A549 (cell line): ENCODE data around the gene HTRA3. TPM values are rescaled to one million over a fixed set of nuclear protein-coding genes. Genes with fewer than 3 reads are reported as not detected.

Source experiments
- ATAC-seq, 2 experiments: fragments of 200-7000 bp in 1 of 2; fragments of >200 bp in 1 of 2; cut with Nextera tagmentation in 1 of 2; cut with Tn5 transposase in 1 of 2; 3 replicates each; pipeline versions ENCODE4 v1.8.0 to v1.9.1; 2018 to 2020; ENCODE audit warnings: mild to moderate bottlenecking in 1 of 2, moderate library complexity in 1 of 2
- CTCF ChIA-PET: fragments of 300-600 bp; sonication (Branson Sonifier 250); formaldehyde crosslinking; extraction: SDS; loops from one replicate; lab custom pipeline; 2021; ENCODE audit warnings: antibody characterized with exemption, inconsistent platforms; lab: Yijun Ruan, JAX
- POLR2A ChIA-PET: fragments of 350-600 bp; formaldehyde crosslinking; extraction: SDS; loops from one replicate; lab custom pipeline; 2021; ENCODE audit warnings: antibody characterized with exemption, inconsistent platforms; lab: Yijun Ruan, JAX
- DNase-seq, 2 experiments: peaks; one replicate each; pipeline versions ENCODE4 v3.0.0 to v3.0.0-alpha.2; 2011 to 2016; ENCODE audit warnings: low read depth in 1 of 2, low spot score in 1 of 2
- FAIRE-seq: peaks from 2 replicates; lab custom pipeline; 2011; peaks lifted over from hg19 to GRCh38; lab: Jason Lieb, UNC
- H3K27ac ChIP-seq, 2 experiments: fragments of >200 bp; sonication (Bioruptor Twin); formaldehyde crosslinking; 3 replicates each; pipeline ENCODE4 v1.5.1; 2016 to 2017
- H3K4me1 ChIP-seq: fragments of >200 bp; sonication (Bioruptor Twin); formaldehyde crosslinking; 3 replicates; pipeline ENCODE4 v1.6.1; 2016
- H3K4me2 ChIP-seq: fragments of >200 bp; sonication (Bioruptor Twin); formaldehyde crosslinking; 3 replicates; pipeline ENCODE4 v1.6.1; 2016
- H3K4me3 ChIP-seq: fragments of >200 bp; sonication (Bioruptor Twin); formaldehyde crosslinking; 3 replicates; pipeline ENCODE4 v1.5.1; 2016
- H3K9me3 ChIP-seq: fragments of >200 bp; sonication (Bioruptor Twin); formaldehyde crosslinking; 3 replicates; pipeline ENCODE4 v1.6.1; 2016
- BHLHE40 ChIP-seq: IDR thresholded peaks from 2 replicates; pipeline ENCODE4 v1.6.1; 2012; ENCODE audit warnings: low read depth, low read length, inconsistent platforms
- CEBPB ChIP-seq, 2 experiments: fragments of >200 bp in 1 of 2; sonication (Bioruptor Twin) in 1 of 2; formaldehyde crosslinking in 1 of 2; IDR thresholded peaks; 2 replicates each; pipeline ENCODE4 v1.6.1; 2012 to 2016
- CHD2 ChIP-seq: fragments of 150-350 bp; IDR thresholded peaks from 2 replicates; pipeline ENCODE4 v1.6.1; 2014; ENCODE audit warnings: low read length; ENCODE audit not compliant: partially characterized antibody
- E2F6 ChIP-seq: IDR thresholded peaks from 2 replicates; pipeline ENCODE4 v1.6.1; 2012; ENCODE audit warnings: low read depth, borderline replicate concordance
- EHMT2 ChIP-seq: fragments of 200-600 bp; sonication (generic); IDR thresholded peaks from 2 replicates; pipeline ENCODE4 v1.6.1; 2016; ENCODE audit warnings: antibody characterized with exemption, low read depth, mild to moderate bottlenecking, moderate library complexity
- ESRRA ChIP-seq: fragments of 150-350 bp; IDR thresholded peaks from 2 replicates; pipeline ENCODE4 v1.6.1; 2014; ENCODE audit warnings: mild to moderate bottlenecking, low read length, borderline replicate concordance
- FOSB ChIP-seq: fragments of 250-450 bp; sonication (Bioruptor Pico); IDR thresholded peaks from 2 replicates; pipeline ENCODE4 v1.5.0; 2020; ENCODE audit warnings: mild to moderate bottlenecking, moderate library complexity
- FOXS1 ChIP-seq: fragments of 250-450 bp; sonication (Bioruptor Pico); IDR thresholded peaks from 2 replicates; pipeline ENCODE4 v1.5.0; 2020; ENCODE audit warnings: mild to moderate bottlenecking, moderate library complexity
- GATA3 ChIP-seq: IDR thresholded peaks from 2 replicates; pipeline ENCODE4 v1.6.1; 2012; ENCODE audit warnings: borderline replicate concordance
- HDAC2 ChIP-seq: fragments of 200-600 bp; sonication (generic); IDR thresholded peaks from 2 replicates; pipeline ENCODE4 v1.6.1; 2016
- HEYL ChIP-seq: fragments of 250-450 bp; sonication (Bioruptor Pico); IDR thresholded peaks from 2 replicates; pipeline ENCODE4 v1.8.0; 2021; ENCODE audit warnings: mild to moderate bottlenecking, moderate library complexity
- HOXA7 ChIP-seq: fragments of 250-450 bp; sonication (Bioruptor Pico); IDR thresholded peaks from 2 replicates; pipeline ENCODE4 v1.5.0; 2020; ENCODE audit warnings: mild to moderate bottlenecking, moderate library complexity
- HOXB5 ChIP-seq: fragments of 250-450 bp; sonication (Bioruptor Pico); IDR thresholded peaks from 2 replicates; pipeline ENCODE4 v1.5.0; 2020; ENCODE audit warnings: mild to moderate bottlenecking, moderate library complexity
- KDM5A ChIP-seq: fragments of 200-600 bp; sonication (generic); IDR thresholded peaks from 2 replicates; pipeline ENCODE4 v1.6.1; 2016; ENCODE audit warnings: antibody characterized with exemption, mild to moderate bottlenecking
- MAFK ChIP-seq: fragments of 450-650 bp; IDR thresholded peaks from 2 replicates; pipeline ENCODE4 v1.6.1; 2014; ENCODE audit not compliant: partially characterized antibody
- MAX ChIP-seq: IDR thresholded peaks from 2 replicates; pipeline ENCODE4 v1.6.1; 2012
- MAZ ChIP-seq: fragments of 150-350 bp; IDR thresholded peaks from 2 replicates; pipeline ENCODE4 v1.6.1; 2014; ENCODE audit warnings: antibody characterized with exemption, low read depth, low read length, borderline replicate concordance
- NFE2L2 ChIP-seq: fragments of 150-350 bp; conservative IDR thresholded peaks from 2 replicates; pipeline ENCODE4 v1.6.1; 2014; ENCODE audit warnings: low read length
- NPAS2 ChIP-seq: fragments of 250-450 bp; sonication (Bioruptor Pico); IDR thresholded peaks from 2 replicates; pipeline ENCODE4 v1.8.0; 2022; ENCODE audit warnings: mild to moderate bottlenecking, moderate library complexity, borderline replicate concordance
- NR3C1 ChIP-seq: fragments of >200 bp; sonication (Bioruptor Twin); formaldehyde crosslinking; IDR thresholded peaks from 3 replicates; pipeline ENCODE4 v1.6.1; 2017
- PHF8 ChIP-seq: fragments of 200-600 bp; sonication (generic); IDR thresholded peaks from 2 replicates; pipeline ENCODE4 v1.6.1; 2016; ENCODE audit warnings: low read depth, mild to moderate bottlenecking, antibody characterized with exemption, moderate library complexity, borderline replicate concordance
- RARB ChIP-seq: fragments of 250-450 bp; sonication (Bioruptor Pico); IDR thresholded peaks from 2 replicates; pipeline ENCODE4 v1.8.0; 2021; ENCODE audit warnings: mild to moderate bottlenecking, moderate library complexity
- TP53 ChIP-seq: fragments of 250-450 bp; sonication (Bioruptor Pico); IDR thresholded peaks from 2 replicates; pipeline ENCODE4 v1.5.0; 2021; ENCODE audit warnings: mild to moderate bottlenecking, moderate library complexity
- ZC3H11A ChIP-seq: fragments of 450-650 bp; IDR thresholded peaks from 2 replicates; pipeline ENCODE4 v1.6.1; 2014; ENCODE audit warnings: antibody characterized with exemption, mild to moderate bottlenecking
- ZFP36 ChIP-seq: fragments of 450-650 bp; IDR thresholded peaks from 2 replicates; pipeline ENCODE4 v1.6.1; 2014; ENCODE audit warnings: borderline replicate concordance; ENCODE audit not compliant: partially characterized antibody
- WGBS: methylation state at CpG from one replicate; pipeline ENCODE4 v1.1.6; 2017; ENCODE audit errors: missing lambda C conversion rate; 5-methylcytosine and 5-hydroxymethylcytosine counted together
- polyA plus RNA-seq, 4 experiments: library from polyadenylated mRNA; depleted of rRNA in 3 of 4; stranded (reverse); fragments of >200 nt; fragmentation: RNase III in 1 of 4; extraction: RNeasy Plus Mini Kit Qiagen cat#74134 plus additional on column Dnase treatment in 1 of 4; gene quantifications; 2 replicates in 3 of 4; 3 replicates in 1 of 4; pipeline ENCODE4 v1.2.3, GENCODE V29; 2011 to 2017

HTRA3 gene
- polyA plus RNA-seq, 2 of the 4 experiments (the other 2 are of a cell fraction), result 4.6 to 7.4 TPM

- TF ChIP-seq CEBPB (IDR thresholded peaks at IDR 0.05), result no peak
- TF ChIP-seq, all 56 proteins: peak for 11
Measured at GRCh38 chr4:8228319-8229250, 41.0 kb upstream of the HTRA3 start (continued).

GRCh38 chr4:8229331-8229975 lies 40.1 kb upstream of the HTRA3 start:
- no peaks in the 10 kb centered on the region for H3K9me3 ChIP-seq
- peaks cover 35% of the 10 kb centered on the region for H3K4me1 ChIP-seq
- TF ChIP-seq HOXB5, result no peak
- no peak for TF ChIP-seq PHF8
- TF ChIP-seq HDAC2, result no peak
- TF ChIP-seq FOXS1, result no peak
- no peak for TF ChIP-seq CHD2
- TF ChIP-seq HOXA7 (CRISPR knock-in tag), result no peak
- no peak for TF ChIP-seq HEYL
- no peak for TF ChIP-seq FOSB
- TF ChIP-seq NPAS2 (CRISPR knock-in tag), result no peak
- no peak for TF ChIP-seq ZFP36
- TF ChIP-seq MAZ, result no peak
- TF ChIP-seq ZC3H11A, result no peak
- TF ChIP-seq GATA3, result no peak
- no peak for TF ChIP-seq EHMT2
- TF ChIP-seq BHLHE40, result no peak
- no peak for TF ChIP-seq TP53 (CRISPR knock-in tag)
- TF ChIP-seq E2F6, result no peak
- no peak for TF ChIP-seq NR3C1
- TF ChIP-seq MAX, result no peak
- FAIRE-seq (no peak), ATAC-seq (no peak), DNase-seq (no peak)
- POLR2A ChIA-PET, result no interaction called here
- no peak overlapping the region; the same call in 2 of the 3 replicates for H3K4me2 ChIP-seq
- H3K4me3 ChIP-seq, result no peak overlapping the region
- peak overlapping the region; percentile 84 to 97 for H3K27ac ChIP-seq
- CTCF ChIA-PET, result interaction anchor here (1.0 to 4.0 kb wide), 3 partner anchors 13 to 174 kb away, joined by 4 to 20 read pairs (median 19); no protein-coding TSS in a partner anchor
- WGBS, result 90% methylated on average over 12 of the region's 17 CpGs

GRCh38 chr4:8230033-8230432 lies 39.5 kb upstream of the HTRA3 start:
- POLR2A ChIA-PET, result interaction anchor here (0.6 kb wide), 1 partner anchor 63 kb away, joined by 3 read pairs; no protein-coding TSS in a partner anchor
- TF ChIP-seq NR3C1 (no peak), KDM5A (no peak), MAFK (peak; percentile 82), RARB (CRISPR knock-in tag) (no peak), NFE2L2 (no peak), BHLHE40 (no peak), GATA3 (no peak), ESRRA (no peak)
- TF ChIP-seq, all 56 proteins: peak for 1
- Histone ChIP-seq H3K4me2 (no peak overlapping the region), H3K4me3 (no peak overlapping the region), H3K27ac (peak overlapping the region; percentile 84 to 97; a peak in 3 of 6 replicates), H3K4me1 (peaks cover 35% of the 10 kb centered on the region), H3K9me3 (no peaks in the 10 kb centered on the region)
- FAIRE-seq (no peak), DNase-seq (no peak), ATAC-seq (no peak)
- WGBS, result 96% methylated on average over 11 of the region's 11 CpGs
- CTCF ChIA-PET, result interaction anchor here (0.6 to 2.3 kb wide), 2 partner anchors 11 to 173 kb away, joined by 4 to 6 read pairs; no protein-coding TSS in a partner anchor
